A549 (cell line): ENCODE measurements around the gene GGA2.

Experiments used
- CBX2 ChIP-seq: fragments of 200-600 bp; sonication (generic); IDR thresholded peaks from 2 replicates; pipeline ENCODE4 v1.6.1; 2016; ENCODE audit warnings: low read depth, mild to moderate bottlenecking, borderline replicate concordance
- CTCF ChIP-seq: fragments of >200 bp; sonication (Bioruptor Twin); formaldehyde crosslinking; IDR thresholded peaks from 3 replicates; pipeline ENCODE4 v1.5.1; 2016
- EP300 ChIP-seq, 2 experiments: fragments of >200 bp; sonication (Bioruptor Twin); formaldehyde crosslinking; IDR thresholded peaks; 2 replicates in 1 of 2; 3 replicates in 1 of 2; pipeline ENCODE4 v1.6.1; 2016 to 2017
- HDAC2 ChIP-seq: fragments of 200-600 bp; sonication (generic); IDR thresholded peaks from 2 replicates; pipeline ENCODE4 v1.6.1; 2016
- HOXB5 ChIP-seq: fragments of 250-450 bp; sonication (Bioruptor Pico); IDR thresholded peaks from 2 replicates; pipeline ENCODE4 v1.5.0; 2020; ENCODE audit warnings: mild to moderate bottlenecking, moderate library complexity
- KDM5A ChIP-seq: fragments of 200-600 bp; sonication (generic); IDR thresholded peaks from 2 replicates; pipeline ENCODE4 v1.6.1; 2016; ENCODE audit warnings: antibody characterized with exemption, mild to moderate bottlenecking
- MAZ ChIP-seq: fragments of 150-350 bp; IDR thresholded peaks from 2 replicates; pipeline ENCODE4 v1.6.1; 2014; ENCODE audit warnings: antibody characterized with exemption, low read depth, low read length, borderline replicate concordance
- POLR2A ChIP-seq: IDR thresholded peaks from 2 replicates; pipeline ENCODE4 v1.6.1; 2012; ENCODE audit warnings: mild to moderate bottlenecking, low read length

- TF ChIP-seq HOXB5 (CRISPR knock-in tag) (no peak), CTCF (no peak), HDAC2 (no peak), POLR2A (no peak), KDM5A (no peak), EP300 (IDR thresholded peaks at IDR 0.05) (no peak), MAZ (no peak), CBX2 (no peak)
Observed at GRCh38 chr16:23484510-23485256, 25.6 kb downstream of the GGA2 start.
